H1 (cell line): Measurements from ENCODE around the gene TEAD1. TPM values are rescaled to one million over a fixed set of nuclear protein-coding genes. Genes with fewer than 3 reads are reported as not detected.

ENCODE experiments used
- GABPA ChIP-seq: IDR thresholded peaks from 2 replicates; pipeline ENCODE4 v1.6.1; 2011; ENCODE audit warnings: mild to moderate bottlenecking, low read length, moderate library complexity, borderline replicate concordance; ENCODE audit not compliant: insufficient read depth
- POLR2A ChIP-seq, 2 experiments: IDR thresholded peaks; 1 replicate in 1 of 2; 2 replicates in 1 of 2; pipeline ENCODE4 v1.6.1; 2011; ENCODE audit warnings: low read depth in 2 of 2, low read length in 2 of 2, mild to moderate bottlenecking in 2 of 2; ENCODE audit errors: control extremely low read depth in 1 of 2
- POLR2AphosphoS5 ChIP-seq: IDR thresholded peaks from 2 replicates; pipeline ENCODE4 v1.6.1; 2011; ENCODE audit warnings: low read depth, low read length
- SAP30 ChIP-seq: fragments of 300-600 bp; sonication (generic); IDR thresholded peaks from 2 replicates; pipeline ENCODE4 v1.7.1; 2012; ENCODE audit warnings: low read length, moderate library complexity, mild to moderate bottlenecking, inconsistent platforms; ENCODE audit not compliant: insufficient read depth, insufficient replicate concordance
- SIN3A ChIP-seq, 2 experiments: IDR thresholded peaks in 1 of 2; conservative IDR thresholded peaks in 1 of 2; 2 replicates each; pipeline ENCODE4 v1.6.1; 2011 to 2012; ENCODE audit warnings: low read length in 2 of 2, improper control_type of control experiment in 1 of 2, low read depth in 1 of 2, mild to moderate bottlenecking in 1 of 2
- TEAD4 ChIP-seq: IDR thresholded peaks from 2 replicates; pipeline ENCODE4 v1.6.1; 2012; ENCODE audit warnings: low read depth, low read length, inconsistent platforms, mixed read lengths
- ZNF274 ChIP-seq: IDR thresholded peaks from 2 replicates; pipeline ENCODE4 v1.7.0; 2012; ENCODE audit warnings: low read length, borderline replicate concordance; ENCODE audit errors: extremely low read depth
- polyA plus RNA-seq, 7 experiments: library from polyadenylated mRNA; depleted of rRNA in 3 of 7; stranded (reverse) in 5 of 7; unstranded in 2 of 7; fragments of >200 nt in 5 of 7; fragments of 200-250 nt in 2 of 7; gene quantifications; 1 replicate in 5 of 7; 2 replicates in 1 of 7; 4 replicates in 1 of 7; pipeline versions ENCODE4 v1.2.1 to v1.2.3, GENCODE V29; 2011 to 2013; ENCODE audit warnings: missing spikeins in 2 of 7, mixed read lengths in 2 of 7
- total RNA-seq: library from RNA; stranded (reverse); fragmentation: NEBNext Ultra II Directional; extraction: Animal tissue kit (Norgen Biotek cat#: 25700); gene quantifications from 2 replicates; pipeline ENCODE4 v1.2.1, GENCODE V29; 2021
- TF ChIP-seq, protein P1 (sequence below): IDR thresholded peaks from 2 replicates; pipeline ENCODE4 v1.6.1; 2011; ENCODE audit warnings: low read depth, mild to moderate bottlenecking, low read length; ENCODE audit not compliant: insufficient read depth

TEAD1 gene
- total and polyA plus RNA-seq, 2 of the 8 experiments (the other 6 are each of a cell fraction or from before 2014, with no cell fraction given): 15.6 to 67.4 TPM

DNA sequence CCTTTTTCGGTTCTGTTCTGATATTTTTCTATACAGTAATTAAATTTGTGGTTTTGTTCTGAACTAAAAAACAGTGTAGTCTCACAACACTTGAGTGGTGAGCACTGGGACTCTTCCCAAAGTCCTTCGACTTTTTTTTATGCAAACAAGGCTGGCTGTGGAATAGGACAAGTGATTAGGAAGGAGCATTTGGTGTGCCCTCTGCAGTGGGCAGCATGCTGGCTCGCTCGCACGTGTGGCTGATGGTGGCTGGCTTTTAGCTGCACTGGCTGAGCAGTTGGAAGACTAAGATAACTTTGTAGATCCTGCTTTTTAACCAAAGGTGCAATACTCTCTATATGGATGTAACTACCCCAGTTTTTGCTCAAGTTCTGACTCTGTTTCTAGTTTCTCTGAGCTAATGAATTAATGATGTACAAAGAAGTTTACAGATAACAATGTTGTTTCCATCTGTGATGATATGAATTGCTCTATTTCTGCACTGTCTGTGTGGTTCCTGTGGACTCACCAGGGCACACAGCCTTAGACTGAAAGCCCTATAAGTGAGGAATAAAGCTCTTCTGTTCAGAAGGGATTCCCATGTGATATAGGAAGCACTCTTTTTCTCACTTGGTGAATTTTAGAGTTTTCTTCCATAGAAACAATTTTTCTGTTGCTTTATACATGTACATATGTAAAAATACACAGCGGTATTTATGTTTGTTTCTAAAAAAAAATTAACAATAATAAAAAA, 191.8 kb downstream of the TEAD1 start (continued):
- TF ChIP-seq, protein P1, sequence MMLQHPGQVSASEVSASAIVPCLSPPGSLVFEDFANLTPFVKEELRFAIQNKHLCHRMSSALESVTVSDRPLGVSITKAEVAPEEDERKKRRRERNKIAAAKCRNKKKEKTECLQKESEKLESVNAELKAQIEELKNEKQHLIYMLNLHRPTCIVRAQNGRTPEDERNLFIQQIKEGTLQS: no peak
- TF ChIP-seq POLR2A (IDR thresholded peaks at IDR 0.05; ENCODE audit: control extremely low read depth in 1 of 2, low read depth in 2 of 2, low read length in 2 of 2): peak in 1 of 2 experiments; percentile 34; a peak in 1 of 3 replicates
- no peak for TF ChIP-seq SIN3A (conservative IDR thresholded peaks at IDR 0.05 in 1 of 2, IDR thresholded peaks at IDR 0.05 in 1 of 2; ENCODE audit: low read depth in 1 of 2, low read length in 2 of 2)
- no peak for TF ChIP-seq ZNF274
- no peak for TF ChIP-seq SAP30
- no peak for TF ChIP-seq TEAD4
- 0 out of 2 replicates have a peak, but pooled peaks have one; percentile 44 for TF ChIP-seq POLR2AphosphoS5
- no peak for TF ChIP-seq GABPA
